ENCODE results near the gene KIF16B.

The KIF16B gene

GRCh38 chr20:16352321-16352720 is 220.9 kb downstream of the KIF16B start:
- DNase-seq (ENCODE audit: low spot score), result no peak

- no peak for DNase-seq (ENCODE audit: low spot score)
Observed at GRCh38 chr20:16351415-16351814, 221.8 kb downstream of the KIF16B start.

- DNase-seq (ENCODE audit: low spot score), result no peak
Observed at GRCh38 chr20:16350465-16350864, 222.8 kb downstream of the KIF16B start.

- DNase-seq (ENCODE audit: low spot score), result no peak
Observed at GRCh38 chr20:16349523-16350260, 223.6 kb downstream of the KIF16B start.

- DNase-seq (ENCODE audit: low spot score), result no peak
Observed at GRCh38 chr20:16346956-16347355, 226.3 kb downstream of the KIF16B start.

GRCh38 chr20:16337707-16338106 is 235.5 kb downstream of the KIF16B start:
- DNase-seq (ENCODE audit: low spot score), result no peak

GRCh38 chr20:16327606-16328005 is 245.6 kb downstream of the KIF16B start:
- no peak for DNase-seq (ENCODE audit: low spot score)

GRCh38 chr20:16321291-16321690 is 252.0 kb downstream of the KIF16B start:
- DNase-seq (ENCODE audit: low spot score), result no peak

GRCh38 chr20:16317445-16318362 is 255.5 kb downstream of the KIF16B start:
- no peak for DNase-seq (ENCODE audit: low spot score)

GRCh38 chr20:16316513-16316912 is 256.7 kb downstream of the KIF16B start:
- DNase-seq (ENCODE audit: low spot score), result no peak

GRCh38 chr20:16314748-16315159 is 258.5 kb downstream of the KIF16B start:
- no peak for DNase-seq (ENCODE audit: low spot score)

GRCh38 chr20:16314320-16314719 is 258.9 kb downstream of the KIF16B start:
- DNase-seq (ENCODE audit: low spot score), result no peak

- DNase-seq (ENCODE audit: low spot score), result no peak
Observed at GRCh38 chr20:16313917-16314316, 259.3 kb downstream of the KIF16B start.

- no peak for DNase-seq (ENCODE audit: low spot score)
Observed at GRCh38 chr20:16312998-16313397, 260.2 kb downstream of the KIF16B start.

- DNase-seq (ENCODE audit: low spot score), result no peak
Observed at GRCh38 chr20:16311756-16312155, 261.5 kb downstream of the KIF16B start.

- DNase-seq (ENCODE audit: low spot score), result no peak
Observed at GRCh38 chr20:16308754-16309153, 264.5 kb downstream of the KIF16B start.

- no peak for DNase-seq (ENCODE audit: low spot score)
Observed at GRCh38 chr20:16302818-16303217, 270.4 kb downstream of the KIF16B start.

- no peak for DNase-seq (ENCODE audit: low spot score)
Observed at GRCh38 chr20:16301986-16302385, 271.3 kb downstream of the KIF16B start.

GRCh38 chr20:16299897-16300296 is 273.4 kb downstream of the KIF16B start:
- no peak for DNase-seq (ENCODE audit: low spot score)

GRCh38 chr20:16296931-16297330 is 276.3 kb downstream of the KIF16B start:
- DNase-seq (ENCODE audit: low spot score), result no peak

GRCh38 chr20:16295534-16295933 is 277.7 kb downstream of the KIF16B start:
- DNase-seq (ENCODE audit: low spot score), result no peak

GRCh38 chr20:16293590-16293989 is 279.7 kb downstream of the KIF16B start:
- DNase-seq (ENCODE audit: low spot score), result no peak

GRCh38 chr20:16292226-16292880 is 280.9 kb downstream of the KIF16B start:
- DNase-seq (ENCODE audit: low spot score), result no peak

Measured in left forelimb (tissue), 1 donor.